PC-9 (cell line): Measurements from ENCODE around the gene PECR. TPM values are rescaled to one million over a fixed set of nuclear protein-coding genes. Genes with fewer than 3 reads are reported as not detected.

Experiments
- BruUV-seq: library from RNA; stranded (reverse); fragments of 400-500 nt; replicated peaks from 2 replicates; lab custom pipeline; 2021; lab: Mats Ljungman, UMichigan
- CTCF ChIA-PET: fragments of 300-600 bp; sonication (Branson Sonifier 250); formaldehyde crosslinking; loops from one replicate; lab custom pipeline; 2022; ENCODE audit warnings: antibody characterized with exemption; lab: Charles Lee
- POLR2A ChIA-PET: fragments of 300-600 bp; sonication (Branson Sonifier 250); formaldehyde crosslinking; loops from one replicate; lab custom pipeline; 2022; ENCODE audit warnings: antibody characterized with exemption; ENCODE audit not compliant: unreplicated experiment; lab: Charles Lee
- DNase-seq, 2 experiments: peaks; one replicate each; pipeline versions ENCODE4 v3.0.0 to v3.0.0-alpha.2; 2015 to 2022; ENCODE audit warnings: mixed read lengths in 1 of 2
- H2AFZ ChIP-seq: fragments of 200-600 bp; sonication (generic); 2 replicates; pipeline ENCODE4 v1.8.1; 2017; ENCODE audit warnings: antibody characterized with exemption
- H3F3A ChIP-seq: fragments of 200-600 bp; sonication (generic); 2 replicates; pipeline ENCODE4 v1.8.1; 2017; ENCODE audit warnings: antibody characterized with exemption, mild to moderate bottlenecking, low read depth; ENCODE audit not compliant: insufficient read depth
- H3K27ac ChIP-seq: fragments of 200-600 bp; sonication (generic); 2 replicates; pipeline ENCODE4 v1.6.1; 2016; ENCODE audit warnings: mixed run types
- H3K27me3 ChIP-seq: fragments of 200-600 bp; sonication (generic); 2 replicates; pipeline ENCODE4 v1.6.1; 2016; ENCODE audit warnings: low read depth, mixed run types; ENCODE audit not compliant: insufficient read depth
- H3K36me3 ChIP-seq: fragments of 200-600 bp; sonication (generic); 2 replicates; pipeline ENCODE4 v1.6.1; 2016; ENCODE audit warnings: low read depth, mixed run types
- H3K4me1 ChIP-seq: fragments of 200-600 bp; sonication (generic); replicated peaks from 2 replicates; pipeline ENCODE4 v1.6.1; 2016; ENCODE audit warnings: mixed run types; ENCODE audit not compliant: insufficient read depth
- H3K4me2 ChIP-seq: fragments of 200-600 bp; sonication (generic); 2 replicates; pipeline ENCODE4 v1.6.1; 2017; ENCODE audit warnings: mixed run types
- H3K4me3 ChIP-seq: fragments of 200-600 bp; sonication (generic); 2 replicates; pipeline ENCODE4 v1.6.1; 2016; ENCODE audit warnings: mixed run types
- H3K79me2 ChIP-seq: fragments of 200-600 bp; sonication (generic); 2 replicates; pipeline ENCODE4 v1.6.1; 2017; ENCODE audit warnings: low read depth, mixed run types
- H3K9me2 ChIP-seq: fragments of 200-600 bp; sonication (generic); 2 replicates; pipeline ENCODE4 v1.8.1; 2017; ENCODE audit warnings: mild to moderate bottlenecking; ENCODE audit not compliant: insufficient read depth
- H3K9me3 ChIP-seq: fragments of 200-600 bp; sonication (generic); 2 replicates; pipeline ENCODE4 v1.8.1; 2016; ENCODE audit warnings: low read depth; ENCODE audit not compliant: insufficient read depth
- H4K20me1 ChIP-seq: fragments of 200-600 bp; sonication (generic); 2 replicates; pipeline ENCODE4 v1.8.1; 2017; ENCODE audit not compliant: insufficient read depth
- EZH2 ChIP-seq: fragments of 200-600 bp; sonication (generic); IDR thresholded peaks from 2 replicates; pipeline ENCODE4 v1.8.0; 2017; ENCODE audit warnings: antibody characterized with exemption, low read depth
- intact Hi-C: fragments of 100-400 bp; cut with micrococcal nuclease; formaldehyde crosslinking; loops from one replicate; pipeline ENCODE4 v1.10.0; 2022; ENCODE audit not compliant: unreplicated experiment
- total RNA-seq: library from RNA; stranded (reverse); gene quantifications from 2 replicates; pipeline ENCODE4 v1.2.3, GENCODE V29; 2021
- TF ChIP-seq, protein P1 (sequence below): fragments of 200-600 bp; sonication (generic); conservative IDR thresholded peaks from 2 replicates; pipeline ENCODE4 v1.6.1; 2017; ENCODE audit warnings: mixed run types, antibody characterized with exemption, mild to moderate bottlenecking, moderate library complexity

The PECR gene
- total RNA-seq, 1 experiment from 2014 or later = 10.8 TPM

DNA sequence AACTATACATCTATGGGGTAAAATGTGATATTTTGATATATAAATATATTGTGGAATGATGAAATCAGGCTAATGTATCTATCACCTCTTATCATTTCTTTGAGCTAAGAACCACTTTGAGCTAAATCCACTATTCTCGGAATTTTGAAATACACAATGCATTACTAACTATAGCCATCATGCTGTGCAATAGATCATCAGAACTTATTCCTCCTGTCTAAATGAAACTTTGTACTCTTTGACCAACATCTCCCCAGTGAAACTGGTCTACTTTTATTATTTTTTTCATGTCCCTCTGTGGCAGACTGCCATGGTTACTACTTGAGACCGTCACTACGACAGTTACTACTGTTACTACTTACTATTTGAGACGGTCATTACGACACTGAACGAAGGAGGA, 11.4 kb downstream of the PECR start:
- BruUV-seq = no TSS peak
- Histone ChIP-seq H3K27ac (no peak overlapping the region), H3K4me1 (no peaks in the 10 kb centered on the region), H3K36me3 (no peaks in the 10 kb centered on the region), H3K79me2 (no peaks in the 10 kb centered on the region), H4K20me1 (no peaks in the 10 kb centered on the region), H2AFZ (no peak overlapping the region), H3K27me3 (no peaks in the 10 kb centered on the region), H3F3A (no peaks in the 10 kb centered on the region; the same call in 1 of the 2 replicates), H3K4me3 (no peak overlapping the region), H3K9me3 (0 out of 2 replicates have a peak, but pooled peaks cover 3% of the 10 kb centered on the region), H3K9me2 (no peaks in the 10 kb centered on the region), H3K4me2 (no peak overlapping the region)
- POLR2A ChIA-PET = no interaction called here
- DNase-seq = no peak
- intact Hi-C loops = no loop called here
- CTCF ChIA-PET = no interaction called here
- TF ChIP-seq, protein P1, sequence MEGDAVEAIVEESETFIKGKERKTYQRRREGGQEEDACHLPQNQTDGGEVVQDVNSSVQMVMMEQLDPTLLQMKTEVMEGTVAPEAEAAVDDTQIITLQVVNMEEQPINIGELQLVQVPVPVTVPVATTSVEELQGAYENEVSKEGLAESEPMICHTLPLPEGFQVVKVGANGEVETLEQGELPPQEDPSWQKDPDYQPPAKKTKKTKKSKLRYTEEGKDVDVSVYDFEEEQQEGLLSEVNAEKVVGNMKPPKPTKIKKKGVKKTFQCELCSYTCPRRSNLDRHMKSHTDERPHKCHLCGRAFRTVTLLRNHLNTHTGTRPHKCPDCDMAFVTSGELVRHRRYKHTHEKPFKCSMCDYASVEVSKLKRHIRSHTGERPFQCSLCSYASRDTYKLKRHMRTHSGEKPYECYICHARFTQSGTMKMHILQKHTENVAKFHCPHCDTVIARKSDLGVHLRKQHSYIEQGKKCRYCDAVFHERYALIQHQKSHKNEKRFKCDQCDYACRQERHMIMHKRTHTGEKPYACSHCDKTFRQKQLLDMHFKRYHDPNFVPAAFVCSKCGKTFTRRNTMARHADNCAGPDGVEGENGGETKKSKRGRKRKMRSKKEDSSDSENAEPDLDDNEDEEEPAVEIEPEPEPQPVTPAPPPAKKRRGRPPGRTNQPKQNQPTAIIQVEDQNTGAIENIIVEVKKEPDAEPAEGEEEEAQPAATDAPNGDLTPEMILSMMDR = no peak
- TF ChIP-seq EZH2 = no peak

DNA sequence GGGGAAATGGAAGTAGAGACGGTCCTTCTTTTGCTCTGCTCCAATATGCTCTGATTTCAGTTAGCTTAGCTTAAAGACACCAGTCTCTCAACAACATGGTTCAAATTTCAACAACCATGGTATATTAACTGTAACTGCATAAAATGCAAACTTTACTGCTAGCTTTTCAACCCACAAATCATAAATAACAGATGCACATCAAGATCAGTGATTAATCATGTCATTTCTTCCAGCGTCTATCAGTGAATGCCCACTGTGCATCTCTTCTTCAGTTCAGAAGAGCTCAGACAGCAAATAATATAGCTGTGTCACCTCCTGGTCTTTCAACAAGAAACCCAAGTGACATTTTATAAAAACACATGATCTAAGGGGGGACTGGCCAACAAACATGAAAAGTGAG, 12.6 kb downstream of the PECR start:
- no peaks in the 10 kb centered on the region for H3K36me3 ChIP-seq
- H3K27me3 ChIP-seq = no peaks in the 10 kb centered on the region
- no peaks in the 10 kb centered on the region for H3F3A ChIP-seq
- no peak for DNase-seq
- H3K4me2 ChIP-seq = no peak overlapping the region
- intact Hi-C loops = no loop called here
- no peaks in the 10 kb centered on the region for H3K4me1 ChIP-seq
- ChIA-PET CTCF (no interaction called here), POLR2A (no interaction called here)
- 0 out of 2 replicates have a peak, but pooled peaks cover 3% of the 10 kb centered on the region for H3K9me3 ChIP-seq
- no peaks in the 10 kb centered on the region for H3K79me2 ChIP-seq
- H3K9me2 ChIP-seq = no peaks in the 10 kb centered on the region; the same call in 1 of the 2 replicates
- BruUV-seq = no TSS peak
- H3K4me3 ChIP-seq = no peak overlapping the region
- no peak overlapping the region for H2AFZ ChIP-seq
- no peaks in the 10 kb centered on the region for H4K20me1 ChIP-seq
- no peak for TF ChIP-seq EZH2
- TF ChIP-seq, protein P1 = no peak
- no peak overlapping the region for H3K27ac ChIP-seq

DNA sequence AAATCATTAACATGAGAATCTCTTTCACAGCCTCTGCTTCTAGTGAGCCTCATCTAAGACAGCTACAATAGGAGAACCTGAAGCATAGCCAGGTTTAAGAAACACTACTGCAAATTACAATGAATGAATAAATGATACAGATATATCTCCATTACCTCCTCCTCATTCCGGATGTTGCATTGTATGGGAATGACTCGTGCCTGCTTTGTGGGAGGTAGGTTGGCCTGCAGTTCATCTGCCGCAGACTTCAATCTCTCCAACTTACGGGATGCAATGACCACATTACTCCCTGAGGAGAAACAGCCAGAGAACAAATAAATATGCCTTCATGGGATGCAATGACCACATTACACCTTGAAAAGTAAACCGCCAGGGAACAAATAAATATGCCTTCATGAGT, 15.4 kb downstream of the PECR start:
- intact Hi-C loops = no loop called here
- H3K36me3 ChIP-seq = no peaks in the 10 kb centered on the region
- TF ChIP-seq, protein P1 = no peak
- TF ChIP-seq EZH2 = no peak
- 0 out of 2 replicates have a peak, but pooled peaks cover 3% of the 10 kb centered on the region for H3K9me3 ChIP-seq
- ChIA-PET POLR2A (interaction anchor here (0.5 kb wide), 1 partner anchor 414 kb away, joined by 3 read pairs; no protein-coding TSS in a partner anchor), CTCF (no interaction called here)
- no peaks in the 10 kb centered on the region for H4K20me1 ChIP-seq
- no peaks in the 10 kb centered on the region for H3K79me2 ChIP-seq
- no peaks in the 10 kb centered on the region for H3K4me1 ChIP-seq
- H3K4me3 ChIP-seq = no peak overlapping the region
- no peaks in the 10 kb centered on the region for H3F3A ChIP-seq
- H2AFZ ChIP-seq = no peak overlapping the region
- no peak for DNase-seq
- H3K4me2 ChIP-seq = no peak overlapping the region
- H3K27ac ChIP-seq = no peak overlapping the region
- BruUV-seq = no TSS peak
- H3K27me3 ChIP-seq = no peaks in the 10 kb centered on the region
- H3K9me2 ChIP-seq = no peaks in the 10 kb centered on the region; the same call in 1 of the 2 replicates
